GM19351 (cell line): ENCODE results near the gene TINAGL1.
"Not testable (repeated sequence)": the region's sequence is repeated elsewhere in the genome, so short reads cannot be mapped to it uniquely, and the experiment has no call there.

ENCODE experiments used
- ATAC-seq: cut with Tn5 transposase; IDR thresholded peaks from one replicate; pipeline ENCODE4 v1.9.1; 2021; ENCODE audit warnings: mild to moderate bottlenecking, moderate library complexity; ENCODE audit not compliant: unreplicated experiment

TINAGL1 gene

DNA sequence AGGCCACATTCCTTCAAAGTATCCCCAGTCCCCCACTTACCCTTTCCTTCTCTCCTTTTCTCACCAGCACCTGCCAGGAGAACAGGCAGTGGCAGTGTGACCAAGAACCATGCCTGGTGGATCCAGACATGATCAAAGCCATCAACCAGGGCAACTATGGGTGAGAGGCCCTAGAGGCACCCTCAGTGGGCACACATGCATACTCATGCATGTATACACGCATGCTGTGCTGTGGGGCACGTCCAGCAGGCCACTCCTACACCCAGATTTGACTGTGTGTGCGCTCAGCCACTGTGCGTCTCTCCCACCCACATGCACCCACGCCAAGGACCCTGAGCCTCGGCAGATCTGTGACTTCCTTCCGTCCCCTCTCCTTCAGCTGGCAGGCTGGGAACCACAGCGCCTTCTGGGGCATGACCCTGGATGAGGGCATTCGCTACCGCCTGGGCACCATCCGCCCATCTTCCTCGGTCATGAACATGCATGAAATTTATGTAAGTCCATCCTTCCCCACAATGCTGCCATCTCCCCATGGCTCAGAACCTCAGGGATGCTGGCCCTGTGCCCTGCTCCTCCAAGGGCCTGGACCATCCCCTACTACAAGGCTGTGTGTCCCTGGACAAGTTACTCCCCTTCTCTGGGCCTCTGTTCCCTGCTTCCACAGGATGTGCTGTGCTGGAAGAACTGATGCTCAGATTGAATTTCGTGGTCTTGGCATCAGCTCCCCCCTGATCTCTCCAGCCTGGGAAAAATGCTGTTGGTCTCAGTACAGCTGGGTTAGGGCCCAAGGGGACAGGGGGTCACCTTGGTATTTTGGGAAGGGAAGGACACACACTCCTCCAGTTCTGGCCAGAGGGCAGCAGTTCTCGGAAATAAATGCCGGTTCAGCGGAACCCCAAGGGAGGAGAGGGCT, 7.0 kb downstream of the TINAGL1 start:
- ATAC-seq = no peak

DNA sequence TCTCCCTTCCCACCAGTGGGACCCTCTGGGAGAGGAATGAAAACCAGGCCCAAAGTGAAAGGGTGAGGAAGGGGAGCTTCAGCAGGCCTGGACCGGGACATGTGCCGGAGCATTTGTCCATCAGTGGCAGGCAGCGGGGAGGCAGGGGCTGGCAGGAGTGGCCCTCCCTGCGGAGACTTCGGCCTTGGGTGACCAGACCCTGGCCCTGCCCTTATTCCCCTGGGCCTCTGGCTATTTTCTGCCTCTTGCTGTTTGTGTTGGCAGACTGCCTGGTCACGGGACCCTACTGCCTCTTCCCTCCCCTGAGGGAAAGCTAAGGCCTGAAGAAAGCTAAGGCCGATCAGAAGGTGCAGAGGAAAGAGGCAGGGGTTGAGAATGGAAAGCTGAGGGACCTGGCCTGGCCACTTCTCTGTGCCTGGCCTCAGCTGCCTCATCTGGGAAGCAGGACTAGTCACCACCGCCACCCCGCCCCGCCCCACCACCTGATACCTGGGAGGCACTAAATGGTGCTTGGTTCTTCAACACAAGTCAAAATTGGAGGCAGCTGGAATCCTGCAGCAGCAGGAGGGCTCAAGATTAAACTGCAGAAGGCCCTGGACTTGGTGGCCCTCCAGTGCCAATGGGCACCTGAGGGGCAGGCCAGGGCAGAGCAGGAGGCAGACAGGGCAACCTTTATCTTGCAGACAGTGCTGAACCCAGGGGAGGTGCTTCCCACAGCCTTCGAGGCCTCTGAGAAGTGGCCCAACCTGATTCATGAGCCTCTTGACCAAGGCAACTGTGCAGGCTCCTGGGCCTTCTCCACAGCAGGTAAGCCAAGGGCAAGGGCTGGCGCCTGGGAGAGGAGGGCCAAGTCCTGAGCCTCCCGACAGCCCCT, 7.9 kb downstream of the TINAGL1 start:
- no peak for ATAC-seq

DNA sequence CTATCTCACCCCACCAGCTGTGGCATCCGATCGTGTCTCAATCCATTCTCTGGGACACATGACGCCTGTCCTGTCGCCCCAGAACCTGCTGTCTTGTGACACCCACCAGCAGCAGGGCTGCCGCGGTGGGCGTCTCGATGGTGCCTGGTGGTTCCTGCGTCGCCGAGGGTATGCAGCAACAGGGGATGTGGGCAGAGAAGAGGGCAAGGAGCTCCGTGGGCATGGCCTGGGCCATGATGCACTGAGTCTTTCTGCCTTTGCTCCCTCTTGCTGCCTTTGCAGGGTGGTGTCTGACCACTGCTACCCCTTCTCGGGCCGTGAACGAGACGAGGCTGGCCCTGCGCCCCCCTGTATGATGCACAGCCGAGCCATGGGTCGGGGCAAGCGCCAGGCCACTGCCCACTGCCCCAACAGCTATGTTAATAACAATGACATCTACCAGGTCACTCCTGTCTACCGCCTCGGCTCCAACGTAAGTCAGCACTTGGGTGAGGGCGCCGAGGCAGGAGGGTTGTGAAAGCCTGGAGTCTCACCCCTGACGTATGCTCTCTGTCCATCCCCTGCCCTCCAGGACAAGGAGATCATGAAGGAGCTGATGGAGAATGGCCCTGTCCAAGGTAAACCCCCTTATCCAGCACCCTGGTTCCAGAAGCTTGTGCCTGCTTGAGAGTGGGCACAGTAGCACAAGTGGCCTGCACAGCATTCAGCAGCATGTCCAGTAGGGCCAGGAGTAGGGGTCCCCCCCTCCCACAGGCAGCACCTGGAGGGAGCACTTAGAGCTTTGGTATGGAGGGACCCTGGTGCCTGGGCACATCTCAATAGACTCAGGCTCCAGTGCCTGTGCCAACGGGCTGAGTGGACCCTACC, 8.8 kb downstream of the TINAGL1 start:
- no peak for ATAC-seq

DNA sequence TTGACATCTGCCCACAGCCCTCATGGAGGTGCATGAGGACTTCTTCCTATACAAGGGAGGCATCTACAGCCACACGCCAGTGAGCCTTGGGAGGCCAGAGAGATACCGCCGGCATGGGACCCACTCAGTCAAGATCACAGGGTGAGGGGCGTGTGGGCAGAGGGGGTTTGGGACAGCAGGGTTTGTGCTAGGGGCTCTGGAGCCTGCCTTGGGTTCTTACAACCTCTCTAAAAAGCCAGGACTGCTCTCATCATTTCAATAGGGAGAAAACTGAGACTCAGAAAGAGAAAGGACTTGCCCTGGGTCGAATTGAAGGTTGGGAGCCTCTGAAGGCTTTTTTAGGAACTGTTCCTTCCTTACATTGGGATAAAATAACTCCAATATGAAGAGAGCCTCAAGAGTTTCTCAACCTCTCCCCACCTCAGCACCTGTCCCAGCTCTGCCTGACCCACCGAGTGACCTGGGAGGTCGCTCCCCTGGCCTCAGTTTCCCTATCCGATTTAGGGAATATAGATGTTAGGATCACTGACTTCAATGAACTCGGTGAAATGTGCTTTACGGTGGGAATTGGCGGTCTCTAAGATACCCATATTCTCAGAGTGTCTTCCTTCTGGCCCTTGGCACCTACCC, 9.5 kb downstream of the TINAGL1 start:
- no peak for ATAC-seq

DNA sequence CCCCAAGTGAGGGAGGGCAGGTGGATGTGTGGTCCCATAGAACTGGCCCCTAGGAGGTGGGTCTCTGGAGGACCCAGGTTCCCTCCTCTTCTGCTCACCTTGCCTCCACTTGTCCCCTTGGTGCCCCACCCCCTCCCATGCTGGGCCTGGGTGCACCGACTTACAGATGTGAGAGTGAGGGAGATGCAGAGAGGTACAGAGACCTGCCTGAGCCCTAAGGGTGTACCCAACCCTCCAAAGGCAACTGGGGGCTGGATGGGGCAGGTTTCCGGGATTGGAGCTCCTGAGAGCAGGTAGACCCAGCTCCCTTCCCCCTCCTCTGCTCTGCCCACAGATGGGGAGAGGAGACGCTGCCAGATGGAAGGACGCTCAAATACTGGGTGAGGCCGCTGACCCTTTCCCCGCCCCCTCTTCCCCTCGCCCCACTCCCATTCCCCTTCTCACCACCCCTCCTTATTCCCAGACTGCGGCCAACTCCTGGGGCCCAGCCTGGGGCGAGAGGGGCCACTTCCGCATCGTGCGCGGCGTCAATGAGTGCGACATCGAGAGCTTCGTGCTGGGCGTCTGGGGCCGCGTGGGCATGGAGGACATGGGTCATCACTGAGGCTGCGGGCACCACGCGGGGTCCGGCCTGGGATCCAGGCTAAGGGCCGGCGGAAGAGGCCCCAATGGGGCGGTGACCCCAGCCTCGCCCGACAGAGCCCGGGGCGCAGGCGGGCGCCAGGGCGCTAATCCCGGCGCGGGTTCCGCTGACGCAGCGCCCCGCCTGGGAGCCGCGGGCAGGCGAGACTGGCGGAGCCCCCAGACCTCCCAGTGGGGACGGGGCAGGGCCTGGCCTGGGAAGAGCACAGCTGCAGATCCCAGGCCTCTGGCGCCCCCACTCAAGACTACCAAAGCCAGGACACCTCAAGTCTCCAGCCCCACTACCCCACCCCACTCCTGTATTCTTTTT, 10.3 kb downstream of the TINAGL1 start:
- no peak for ATAC-seq

DNA sequence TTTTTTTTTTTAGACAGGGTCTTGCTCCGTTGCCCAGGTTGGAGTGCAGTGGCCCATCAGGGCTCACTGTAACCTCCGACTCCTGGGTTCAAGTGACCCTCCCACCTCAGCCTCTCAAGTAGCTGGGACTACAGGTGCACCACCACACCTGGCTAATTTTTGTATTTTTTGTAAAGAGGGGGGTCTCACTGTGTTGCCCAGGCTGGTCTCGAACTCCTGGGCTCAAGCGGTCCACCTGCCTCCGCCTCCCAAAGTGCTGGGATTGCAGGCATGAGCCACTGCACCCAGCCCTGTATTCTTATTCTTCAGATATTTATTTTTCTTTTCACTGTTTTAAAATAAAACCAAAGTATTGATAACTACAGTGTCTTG, 11.0 kb downstream of the TINAGL1 start:
- ATAC-seq = not testable (repeated sequence)

DNA sequence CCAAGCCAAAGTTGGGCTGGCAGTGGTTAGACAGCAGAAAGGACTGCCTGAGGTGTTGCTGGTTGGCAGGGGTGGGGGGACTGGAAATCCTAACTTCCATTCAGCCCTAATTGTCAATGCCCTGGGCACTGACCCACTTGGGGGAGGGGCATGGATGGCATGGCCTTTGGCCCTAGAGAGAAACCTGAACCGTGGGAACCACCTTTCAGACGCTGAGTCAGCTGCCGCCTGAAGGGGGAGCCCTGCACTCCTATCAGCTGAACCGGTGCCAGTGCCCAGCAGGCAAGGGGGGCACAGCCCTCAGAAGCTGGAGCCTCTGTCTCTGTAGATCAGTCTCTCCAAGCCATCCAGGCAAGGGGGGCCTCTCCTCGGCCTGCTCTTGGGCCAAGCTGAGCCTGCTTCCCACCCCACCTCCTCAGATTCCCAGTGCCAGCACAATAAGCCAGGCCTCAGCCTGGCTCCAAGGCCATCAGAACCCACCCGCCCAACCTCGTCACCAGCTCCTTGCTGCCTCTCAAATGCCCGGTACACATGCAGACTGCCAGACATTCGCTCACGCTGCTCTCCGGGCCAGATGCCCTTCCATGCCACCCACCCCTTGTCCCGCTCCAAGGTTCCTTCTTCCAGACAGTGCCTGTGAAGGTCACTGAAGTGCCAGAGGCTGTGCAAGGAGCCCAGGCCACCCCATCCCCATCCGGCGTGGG, 11.6 kb downstream of the TINAGL1 start:
- ATAC-seq = no peak

DNA sequence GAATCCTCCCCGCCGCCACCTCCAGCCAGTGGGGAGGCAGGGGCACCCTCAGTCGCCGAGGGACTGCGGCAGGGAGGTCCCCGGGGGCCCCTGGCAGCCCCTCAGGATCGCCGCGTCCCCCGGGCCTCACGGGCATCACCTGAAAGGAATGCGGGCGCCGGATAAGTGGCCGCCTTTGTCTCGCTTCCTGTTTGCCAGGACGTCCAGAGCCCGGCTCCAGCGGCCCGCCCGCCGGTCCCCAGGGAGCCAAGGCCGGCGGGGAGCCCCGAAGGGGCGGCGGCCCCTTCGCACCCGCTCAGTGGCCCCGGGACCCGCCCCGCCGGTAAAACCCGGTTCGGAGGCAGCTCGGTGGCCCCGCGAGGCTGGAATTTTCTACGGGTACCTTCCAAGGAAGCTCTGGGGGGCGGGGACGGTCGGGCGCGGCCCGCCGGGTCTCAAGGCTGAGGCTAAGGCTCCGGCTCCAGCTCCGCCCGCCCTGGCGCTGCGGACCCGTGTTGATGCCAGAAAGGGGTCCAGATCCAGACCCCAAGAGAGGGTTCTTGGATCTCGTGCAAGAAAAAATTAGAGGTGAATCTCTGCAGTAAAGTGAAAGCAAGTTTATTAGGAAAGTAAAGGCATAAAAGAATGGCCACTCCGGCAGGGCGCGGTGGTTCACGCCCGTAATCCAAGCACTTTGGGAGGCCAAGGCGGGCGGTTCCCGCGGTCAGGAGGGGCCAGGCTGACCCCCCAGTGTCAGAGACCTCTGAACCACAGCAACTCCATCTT, 12.6 kb downstream of the TINAGL1 start:
- ATAC-seq = no peak

DNA sequence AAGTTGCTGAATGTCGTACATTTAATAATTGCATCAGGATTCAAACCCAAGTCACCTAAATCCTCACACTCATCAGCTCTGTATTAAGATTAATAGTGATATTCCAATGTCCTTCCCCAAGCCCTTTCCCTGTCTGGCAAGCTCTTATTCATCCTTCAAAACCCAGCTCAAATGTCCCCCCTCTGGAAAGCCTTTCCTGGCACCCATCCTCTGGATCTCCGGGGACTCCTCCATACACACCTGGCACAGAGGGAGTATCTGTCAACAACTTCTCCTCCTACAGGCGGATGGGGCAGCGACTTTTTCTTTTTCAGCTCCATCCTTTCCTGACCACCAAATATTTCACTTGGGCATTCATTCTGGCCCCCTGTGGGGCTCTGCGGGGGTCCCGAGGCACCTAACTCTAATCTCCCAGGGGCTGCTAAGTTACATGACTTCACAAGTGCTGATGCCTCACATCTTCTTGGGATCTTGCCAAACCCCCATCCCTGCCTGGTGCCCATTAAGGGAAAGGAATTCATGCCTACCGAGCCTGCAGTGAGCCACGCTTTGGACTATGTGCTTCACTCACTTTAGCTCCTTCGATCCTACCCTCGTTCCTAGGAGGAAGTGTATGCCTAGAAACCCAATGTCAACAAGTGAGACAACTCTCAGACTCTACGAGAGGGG, 15.2 kb downstream of the TINAGL1 start:
- no peak for ATAC-seq

DNA sequence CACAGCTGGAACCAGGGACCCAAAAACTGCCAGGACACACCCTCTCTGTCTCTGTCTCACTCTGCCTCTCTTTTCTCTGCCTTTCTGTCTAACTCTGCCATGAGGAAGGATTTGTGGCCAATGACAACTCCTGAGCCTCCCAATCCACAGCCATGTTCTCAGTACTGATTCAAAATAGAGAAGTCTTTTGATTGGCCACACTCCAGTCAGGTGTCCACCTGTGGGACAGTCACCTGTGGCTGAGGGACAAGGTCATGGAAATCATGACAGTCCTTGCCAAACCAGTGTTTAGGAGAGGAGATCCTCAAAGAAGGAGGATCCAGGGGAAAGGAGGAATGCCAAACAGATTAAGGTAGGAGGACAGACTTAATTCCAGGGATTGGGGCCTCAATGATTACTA, 15.8 kb downstream of the TINAGL1 start:
- no peak for ATAC-seq

DNA sequence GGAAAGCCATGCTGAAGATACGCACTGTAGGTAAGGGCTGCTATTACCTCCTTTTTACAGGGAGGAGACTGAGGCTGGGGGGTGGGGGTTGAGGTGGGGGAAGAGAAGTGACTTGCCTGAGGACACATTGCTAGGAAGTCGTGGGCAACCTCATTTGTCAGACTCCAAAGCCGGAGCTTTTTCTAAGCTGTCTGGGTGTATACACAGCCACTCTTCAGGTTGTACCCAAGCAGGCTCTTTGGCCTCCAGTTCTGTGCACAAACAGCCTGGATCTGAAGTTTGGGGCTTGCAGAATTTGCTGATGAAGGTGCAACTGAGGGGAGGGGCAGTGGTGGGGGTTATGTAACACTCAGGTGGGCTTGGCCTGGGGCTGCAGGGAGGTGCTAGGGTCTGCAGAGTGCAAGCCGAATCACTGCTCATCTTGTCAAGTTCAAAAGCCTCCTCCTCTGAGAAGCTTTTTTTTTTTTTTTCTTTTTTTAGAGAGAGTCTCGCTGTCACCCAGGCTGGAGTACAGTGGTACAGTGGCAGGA, 16.9 kb downstream of the TINAGL1 start:
- ATAC-seq = no peak

DNA sequence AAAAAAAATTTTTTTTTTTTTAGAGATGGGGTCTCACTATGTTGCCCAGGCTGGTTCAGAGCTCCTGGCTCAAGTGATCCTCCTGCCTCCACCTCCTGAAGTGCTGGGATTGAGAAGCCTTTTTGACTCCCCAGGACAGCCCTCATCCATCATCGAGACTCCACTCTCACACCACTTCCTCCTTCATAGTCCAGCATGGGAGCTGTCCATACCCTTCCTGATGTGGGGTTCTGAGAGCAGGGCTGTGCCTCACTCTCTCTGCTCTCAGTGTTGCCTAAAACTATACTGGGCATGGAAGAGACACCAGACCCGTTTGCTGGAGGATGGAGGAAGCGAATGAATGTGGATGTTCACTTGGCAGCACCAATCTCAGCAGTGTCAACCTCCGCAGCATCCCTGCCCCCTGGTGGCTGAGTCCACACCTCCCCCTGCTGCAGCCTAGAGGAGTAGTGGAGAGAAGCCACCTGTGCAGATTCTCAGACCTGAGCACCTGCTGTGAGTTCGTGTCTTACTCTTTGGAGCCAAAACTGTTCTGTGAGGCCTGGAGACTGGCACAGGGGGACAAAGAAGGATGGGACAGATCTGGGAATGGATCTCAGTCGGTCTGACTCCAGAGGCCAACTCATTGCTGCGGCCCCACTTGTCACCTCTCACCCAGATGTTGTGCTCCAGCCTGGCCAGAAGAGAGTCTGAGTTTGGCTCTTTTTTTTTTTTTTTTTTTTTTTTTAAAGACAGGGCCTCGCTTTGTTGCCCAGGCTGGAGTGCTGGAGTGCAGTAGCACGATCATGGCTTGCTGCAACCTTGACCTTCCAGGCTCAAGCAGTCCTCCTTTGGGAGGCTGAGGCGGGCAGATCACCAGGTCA, 17.7 kb downstream of the TINAGL1 start:
- ATAC-seq = peak; percentile 60

DNA sequence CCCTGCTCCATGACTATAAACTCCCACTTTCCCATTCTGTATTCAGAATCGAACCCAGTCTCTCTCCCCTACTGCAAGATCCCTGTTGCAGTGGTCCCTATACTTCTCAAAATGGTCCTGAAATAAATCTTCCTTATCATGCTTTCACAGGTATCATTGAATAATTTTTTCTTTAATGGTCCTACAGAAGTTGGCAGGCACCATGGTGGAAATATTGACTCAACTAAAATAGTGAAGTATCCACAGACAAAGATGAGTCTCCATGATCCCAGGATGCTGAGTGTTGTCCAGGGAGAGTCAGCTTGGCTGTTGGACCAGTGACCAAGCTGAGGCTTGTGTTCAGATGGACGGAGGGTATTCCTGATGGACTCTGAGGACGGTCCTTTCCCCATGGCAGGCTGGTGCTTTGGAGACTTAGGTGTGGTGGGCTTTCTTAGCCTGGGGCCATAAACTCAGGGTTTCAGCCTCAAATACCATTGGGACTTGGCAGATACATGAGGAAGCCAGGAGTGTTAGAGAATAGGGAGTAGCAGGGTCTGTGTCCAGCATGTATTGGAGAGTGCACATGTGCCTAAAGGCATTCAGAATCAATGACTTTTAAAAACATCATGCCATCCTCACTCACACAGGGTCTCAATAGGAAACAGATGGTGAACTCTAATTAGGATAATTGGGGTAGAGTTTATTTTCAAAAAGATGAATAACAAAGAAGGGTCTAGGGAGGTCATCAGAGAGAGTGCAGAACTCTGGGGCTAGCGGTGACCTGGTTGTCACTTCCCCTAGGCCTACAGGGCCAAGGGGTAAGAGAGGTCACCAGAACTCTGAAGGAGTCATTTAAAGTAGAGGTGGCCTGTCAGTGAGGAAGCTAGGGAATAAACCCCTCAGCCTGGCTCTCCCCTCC, 19.8 kb downstream of the TINAGL1 start:
- ATAC-seq = no peak

DNA sequence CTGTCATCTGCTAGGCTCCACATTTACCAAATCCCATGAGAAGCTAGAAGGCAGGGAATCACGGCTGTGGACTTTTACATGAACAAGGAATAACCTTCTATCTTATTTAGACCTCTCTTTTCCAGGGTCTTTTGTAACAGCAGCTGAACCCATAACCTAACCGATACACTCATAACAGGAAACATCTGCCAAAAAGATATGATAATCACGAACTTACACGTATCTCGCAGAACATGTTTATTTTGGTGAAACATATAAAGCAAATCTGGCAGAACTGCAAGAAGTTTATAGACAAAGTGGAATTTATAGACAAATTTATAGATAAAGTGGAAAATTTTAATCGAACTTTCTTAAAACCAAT, 20.4 kb downstream of the TINAGL1 start:
- no peak for ATAC-seq

DNA sequence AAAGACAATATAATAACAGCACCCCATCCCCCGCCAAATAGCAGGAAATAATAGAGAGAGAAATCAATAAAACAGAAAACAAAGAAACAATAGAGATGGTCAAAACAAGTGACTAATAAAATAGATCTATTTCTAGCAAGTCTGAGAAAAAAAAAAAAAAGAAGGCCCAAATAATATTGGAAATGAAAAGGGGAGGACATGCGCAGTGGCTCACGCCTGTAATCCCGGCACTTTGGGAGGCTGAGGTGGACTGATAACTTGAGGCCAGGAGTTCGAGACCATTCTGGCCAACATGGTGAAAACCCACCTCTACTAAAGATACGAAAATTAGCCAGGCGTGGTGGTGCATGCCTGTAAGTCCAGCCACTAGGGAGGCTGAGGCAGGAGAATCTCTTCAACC, 22.7 kb downstream of the TINAGL1 start:
- no peak for ATAC-seq
